Kidney epithelial cell (primary cell): Measurements from ENCODE around the gene SNRPA. TPM values are rescaled to one million over a fixed set of nuclear protein-coding genes. Genes with fewer than 3 reads are reported as not detected.
A peak's percentile ranks its signal among the peaks of the same experiment; 100 is the strongest.

Source experiments
- DNase-seq: peaks from one replicate; pipeline ENCODE4 v3.0.0-alpha.2; 2010; ENCODE audit warnings: low read depth
- H3K27me3 ChIP-seq: 2 replicates; pipeline ENCODE4 v1.6.0; 2011; ENCODE audit warnings: low read length; ENCODE audit not compliant: control insufficient read depth, insufficient read depth
- H3K36me3 ChIP-seq: 2 replicates; pipeline ENCODE4 v1.5.1; 2011; ENCODE audit warnings: low read length; ENCODE audit not compliant: control insufficient read depth, insufficient read depth
- H3K4me3 ChIP-seq: 2 replicates; pipeline ENCODE4 v1.5.1; 2011; ENCODE audit warnings: low read depth, mild to moderate bottlenecking, control low read depth, low read length
- total RNA-seq: library from RNA; depleted of rRNA; stranded (reverse); fragments of >200 nt; gene quantifications from 2 replicates; pipeline ENCODE4 v1.2.3, GENCODE V29; 2015
- TF ChIP-seq, protein P1 (sequence below): IDR thresholded peaks from 2 replicates; pipeline ENCODE4 v1.5.1; 2011; ENCODE audit warnings: mild to moderate bottlenecking, moderate library complexity, low read length, control low read depth, inconsistent platforms; ENCODE audit not compliant: insufficient read depth, poor library complexity, severe bottlenecking

The SNRPA gene
- total RNA-seq, 1 donor from 2014 or later: 110 TPM

DNA sequence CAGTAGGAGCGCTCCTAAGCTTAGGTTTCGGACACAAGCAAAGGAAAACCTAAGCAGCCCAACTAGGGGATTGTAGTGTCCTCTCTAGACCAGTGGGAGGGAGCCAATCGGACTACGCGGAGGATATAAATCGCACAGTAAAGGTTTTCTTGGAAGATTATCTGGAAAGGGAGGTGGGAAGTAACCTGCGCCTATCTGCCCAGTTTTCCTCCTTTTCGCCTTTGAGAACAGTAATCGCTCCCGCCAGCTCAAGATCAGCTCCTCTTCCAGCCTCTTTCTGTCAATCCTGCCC, 26.6 kb downstream of the SNRPA start:
- H3K27me3 ChIP-seq: no peaks in the 10 kb centered on the region
- H3K36me3 ChIP-seq: no peaks in the 10 kb centered on the region
- no peak for DNase-seq
- peak overlapping the region; percentile 49 for H3K4me3 ChIP-seq
- TF ChIP-seq, protein P1, sequence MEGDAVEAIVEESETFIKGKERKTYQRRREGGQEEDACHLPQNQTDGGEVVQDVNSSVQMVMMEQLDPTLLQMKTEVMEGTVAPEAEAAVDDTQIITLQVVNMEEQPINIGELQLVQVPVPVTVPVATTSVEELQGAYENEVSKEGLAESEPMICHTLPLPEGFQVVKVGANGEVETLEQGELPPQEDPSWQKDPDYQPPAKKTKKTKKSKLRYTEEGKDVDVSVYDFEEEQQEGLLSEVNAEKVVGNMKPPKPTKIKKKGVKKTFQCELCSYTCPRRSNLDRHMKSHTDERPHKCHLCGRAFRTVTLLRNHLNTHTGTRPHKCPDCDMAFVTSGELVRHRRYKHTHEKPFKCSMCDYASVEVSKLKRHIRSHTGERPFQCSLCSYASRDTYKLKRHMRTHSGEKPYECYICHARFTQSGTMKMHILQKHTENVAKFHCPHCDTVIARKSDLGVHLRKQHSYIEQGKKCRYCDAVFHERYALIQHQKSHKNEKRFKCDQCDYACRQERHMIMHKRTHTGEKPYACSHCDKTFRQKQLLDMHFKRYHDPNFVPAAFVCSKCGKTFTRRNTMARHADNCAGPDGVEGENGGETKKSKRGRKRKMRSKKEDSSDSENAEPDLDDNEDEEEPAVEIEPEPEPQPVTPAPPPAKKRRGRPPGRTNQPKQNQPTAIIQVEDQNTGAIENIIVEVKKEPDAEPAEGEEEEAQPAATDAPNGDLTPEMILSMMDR: no peak

DNA sequence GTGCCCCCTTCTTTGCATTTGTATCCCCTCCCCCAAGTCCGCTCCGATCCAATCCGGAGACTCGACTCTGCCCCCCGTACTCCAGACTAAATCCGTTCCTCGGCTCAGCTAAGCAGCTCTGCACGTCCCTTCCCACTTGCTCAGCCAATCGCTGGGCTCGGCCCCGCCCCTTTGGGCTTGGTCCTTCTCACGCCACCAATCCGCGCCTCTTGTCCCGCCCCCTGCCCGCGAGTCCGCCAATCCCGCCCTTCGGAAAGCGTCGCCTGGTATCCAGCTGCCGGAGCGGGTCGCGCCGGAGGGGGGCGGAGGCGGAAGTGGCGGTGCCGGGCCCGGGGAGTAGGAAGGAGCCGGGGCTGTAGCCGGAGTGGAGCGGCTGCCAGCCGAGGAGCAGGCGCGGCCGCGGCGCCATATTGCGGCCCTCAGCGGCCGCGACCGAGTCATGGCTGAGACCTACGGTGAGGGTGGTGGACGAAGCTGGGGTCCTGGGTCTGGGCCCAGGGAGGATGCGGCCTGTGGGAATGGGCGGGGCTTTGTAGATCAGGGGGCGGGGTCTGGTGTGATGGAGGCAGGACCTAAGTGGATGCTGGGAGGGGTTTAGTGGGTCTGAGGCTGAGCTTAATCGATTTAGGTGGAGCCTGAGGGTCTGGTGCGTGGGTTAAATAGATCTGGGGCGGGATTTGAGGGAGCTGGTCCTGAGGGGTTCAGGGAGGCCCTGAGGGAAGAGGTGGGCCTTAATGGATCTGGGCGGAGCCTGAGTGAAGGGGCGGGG, 27.1 kb downstream of the SNRPA start, which contains the start of gene RAB4B:
TSS of gene RAB4B (plus strand) at position 311 of the 769 bp plus-strand sequence. CDS start at position 440, 129 bp downstream.
- peak; percentile 99 for DNase-seq
- TF ChIP-seq, protein P1: no peak
- Histone ChIP-seq H3K4me3 (peak within 1 kb of the TSS; percentile 61), H3K36me3 (no peaks in the 10 kb centered on the region), H3K27me3 (no peaks in the 10 kb centered on the region)

DNA sequence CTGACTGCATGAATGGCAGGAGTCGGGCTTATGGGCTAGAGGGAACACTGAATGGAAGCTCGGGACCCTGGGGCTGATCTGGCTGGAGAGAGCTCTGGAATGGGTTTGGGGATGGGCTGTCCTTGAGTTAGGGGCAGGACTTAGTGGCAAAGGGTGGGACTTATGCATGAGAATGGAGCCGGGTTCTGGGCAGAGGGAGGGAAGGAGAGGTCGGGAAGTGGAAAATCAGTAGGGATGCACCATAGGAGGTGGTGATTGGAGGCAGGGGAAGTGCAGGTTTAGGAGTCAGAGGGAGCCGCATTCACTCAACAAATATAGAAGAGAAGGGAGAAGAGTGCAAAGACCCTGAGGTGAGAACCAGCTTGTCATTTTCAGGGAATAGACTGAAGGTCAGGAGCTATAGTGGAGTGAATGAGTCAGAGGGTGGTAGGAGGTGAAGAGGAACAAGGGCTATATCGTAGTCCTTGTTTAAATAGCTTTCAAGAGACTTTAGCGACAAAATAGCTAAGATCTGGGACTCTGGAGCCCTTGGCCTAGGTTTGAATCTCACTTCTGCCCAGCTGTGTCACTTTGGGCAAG, 27.8 kb downstream of the SNRPA start:
- no peaks in the 10 kb centered on the region for H3K36me3 ChIP-seq
- no peak for DNase-seq
- no peaks in the 10 kb centered on the region for H3K27me3 ChIP-seq
- TF ChIP-seq, protein P1: no peak
- H3K4me3 ChIP-seq: peak overlapping the region; percentile 61

DNA sequence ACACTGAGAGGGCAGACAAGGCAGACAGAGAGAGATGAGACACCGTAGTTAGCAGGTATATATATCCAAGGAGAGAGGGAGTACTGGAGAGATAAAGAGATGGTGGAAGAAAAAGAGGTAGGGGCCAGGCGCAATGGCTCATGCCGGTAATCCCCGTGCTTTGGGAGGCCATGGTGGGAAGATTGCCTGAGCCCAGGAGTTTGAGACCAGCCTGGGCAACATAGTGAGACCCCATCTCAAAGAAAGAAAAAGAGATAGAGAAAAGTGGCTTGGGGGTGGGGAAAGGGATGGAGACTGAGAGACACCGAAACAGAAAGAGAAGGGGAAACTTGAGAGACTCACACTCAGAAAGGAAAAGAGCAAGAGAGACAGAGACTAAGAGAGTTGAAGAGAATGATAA, 29.6 kb downstream of the SNRPA start:
- Histone ChIP-seq H3K36me3 (no peaks in the 10 kb centered on the region), H3K27me3 (no peaks in the 10 kb centered on the region), H3K4me3 (no peak overlapping the region)
- TF ChIP-seq, protein P1: no peak
- DNase-seq: no peak

- no peak for DNase-seq
- no peak overlapping the region for H3K4me3 ChIP-seq
These were observed 30.1 kb downstream of the SNRPA start for GRCh38 chr19:40781140-40781539.

More at GRCh38 chr19:40781140-40781539, 30.1 kb downstream of the SNRPA start:
- no peaks in the 10 kb centered on the region for H3K36me3 ChIP-seq
- TF ChIP-seq, protein P1: no peak
- no peaks in the 10 kb centered on the region for H3K27me3 ChIP-seq
